Trophoblast cell (in vitro differentiated cells and primary cell): ENCODE results near the gene PARP6.

ENCODE experiments used
- DNase-seq, 2 donors: peaks; one replicate each; pipeline ENCODE4 v3.0.0-alpha.2; 2016
- H2AFZ ChIP-seq: 2 replicates; pipeline ENCODE4 v1.6.1; 2013; ENCODE audit warnings: low read length, moderate library complexity, mild to moderate bottlenecking; ENCODE audit not compliant: insufficient read depth, poor library complexity
- H2AK5ac ChIP-seq: 2 replicates; pipeline ENCODE4 v1.6.1; 2013; ENCODE audit warnings: mild to moderate bottlenecking, low read length
- H2BK120ac ChIP-seq: 2 replicates; pipeline ENCODE4 v1.6.1; 2013; ENCODE audit warnings: low read length, mild to moderate bottlenecking, moderate library complexity; ENCODE audit not compliant: insufficient read depth, poor library complexity
- H2BK12ac ChIP-seq: 2 replicates; pipeline ENCODE4 v1.6.1; 2013; ENCODE audit warnings: mild to moderate bottlenecking, low read length, moderate library complexity
- H2BK5ac ChIP-seq: 2 replicates; pipeline ENCODE4 v1.6.1; 2013; ENCODE audit warnings: low read length, low read depth, moderate library complexity, mild to moderate bottlenecking; ENCODE audit not compliant: poor library complexity
- H3K14ac ChIP-seq: 2 replicates; pipeline ENCODE4 v1.6.1; 2013; ENCODE audit warnings: mild to moderate bottlenecking, low read length
- H3K18ac ChIP-seq: 2 replicates; pipeline ENCODE4 v1.6.1; 2013; ENCODE audit warnings: mild to moderate bottlenecking, low read length
- H3K23ac ChIP-seq: 2 replicates; pipeline ENCODE4 v1.6.1; 2013; ENCODE audit warnings: low read length
- H3K27ac ChIP-seq: 2 replicates; pipeline ENCODE4 v1.5.1; 2013; ENCODE audit warnings: low read depth, mild to moderate bottlenecking, inconsistent platforms, low read length, moderate library complexity
- H3K27me3 ChIP-seq: 2 replicates; pipeline ENCODE4 v1.6.1; 2013; ENCODE audit warnings: inconsistent platforms, mild to moderate bottlenecking, low read length, moderate library complexity; ENCODE audit not compliant: insufficient read depth
- H3K36me3 ChIP-seq, 2 experiments: 1 replicate in 1 of 2; 2 replicates in 1 of 2; pipeline ENCODE4 v1.6.1; 2013; ENCODE audit warnings: low read length in 2 of 2, mild to moderate bottlenecking in 2 of 2, moderate library complexity in 1 of 2; ENCODE audit not compliant: insufficient read depth in 2 of 2, control insufficient read depth in 1 of 2
- H3K4ac ChIP-seq: 2 replicates; pipeline ENCODE4 v1.6.1; 2013; ENCODE audit warnings: low read depth, mild to moderate bottlenecking, low read length, moderate library complexity
- H3K4me1 ChIP-seq, 2 experiments: 1 replicate in 1 of 2; 2 replicates in 1 of 2; pipeline ENCODE4 v1.6.1; 2013; ENCODE audit warnings: low read length in 2 of 2, mild to moderate bottlenecking in 2 of 2, moderate library complexity in 1 of 2; ENCODE audit not compliant: insufficient read depth in 2 of 2, control insufficient read depth in 1 of 2
- H3K4me2 ChIP-seq: 2 replicates; pipeline ENCODE4 v1.6.1; 2013; ENCODE audit warnings: inconsistent platforms, mild to moderate bottlenecking, low read length, moderate library complexity
- H3K4me3 ChIP-seq: 2 replicates; pipeline ENCODE4 v1.5.1; 2013; ENCODE audit warnings: mild to moderate bottlenecking, low read depth, low read length, inconsistent platforms
- H3K79me1 ChIP-seq: one replicate; pipeline ENCODE4 v1.6.1; 2013; ENCODE audit warnings: low read length
- H3K79me2 ChIP-seq: 2 replicates; pipeline ENCODE4 v1.6.1; 2013; ENCODE audit warnings: low read length, mild to moderate bottlenecking; ENCODE audit not compliant: control insufficient read depth, insufficient read depth, poor library complexity
- H3K9ac ChIP-seq: 2 replicates; pipeline ENCODE4 v1.6.1; 2013; ENCODE audit warnings: mild to moderate bottlenecking, low read length
- H3K9me3 ChIP-seq: 2 replicates; pipeline ENCODE4 v1.6.1; 2013; ENCODE audit warnings: low read depth, mild to moderate bottlenecking, control low read depth, inconsistent platforms, low read length; ENCODE audit not compliant: insufficient read depth
- H4K12ac ChIP-seq: 2 replicates; pipeline ENCODE4 v1.6.1; 2013; ENCODE audit warnings: low read depth, mild to moderate bottlenecking, low read length, moderate library complexity
- H4K8ac ChIP-seq: 2 replicates; pipeline ENCODE4 v1.6.1; 2013; ENCODE audit warnings: low read depth, mild to moderate bottlenecking, low read length, moderate library complexity
- H4K91ac ChIP-seq: one replicate; pipeline ENCODE4 v1.6.1; 2013; ENCODE audit warnings: low read depth, mild to moderate bottlenecking, low read length, moderate library complexity
- WGBS: extraction: QIAGEN DNeasy Blood & Tissue Kit; methylation state at CpG from one replicate; pipeline ENCODE4 v1.1.7; 2013; ENCODE audit warnings: missing lambda C conversion rate; ENCODE audit not compliant: insufficient read length, insufficient coverage; ENCODE audit errors: extremely low coverage; 5-methylcytosine and 5-hydroxymethylcytosine counted together

Gene PARP6

DNA sequence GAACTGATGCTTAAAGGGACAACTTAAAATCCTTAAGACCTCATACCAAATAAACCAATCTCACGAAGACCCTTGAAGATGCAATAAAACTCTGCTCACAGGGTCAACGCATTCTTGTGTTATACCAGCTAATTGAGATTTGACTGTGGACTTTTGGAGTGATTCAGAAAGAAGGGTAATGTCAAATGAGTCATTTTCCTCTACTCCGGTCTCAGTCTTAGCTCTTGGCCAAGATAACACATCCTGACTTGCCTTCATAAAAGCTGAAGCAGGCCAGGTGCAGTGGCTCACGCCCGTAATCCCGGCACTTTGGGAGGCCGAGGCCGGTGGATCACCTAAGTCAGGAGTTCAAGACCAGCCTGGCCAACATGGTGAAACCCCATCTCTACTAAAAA, 45.2 kb downstream of the PARP6 start:
- WGBS: no CpG with 5 or more reads among the region's 8 CpGs
- Histone ChIP-seq H3K36me3 (peaks cover 12 to 20% of the 10 kb centered on the region in 2 experiments), H2BK120ac (no peak overlapping the region), H3K14ac (no peak overlapping the region), H3K4me3 (no peak overlapping the region), H3K4me1 (peaks cover 19 to 22% of the 10 kb centered on the region in 2 experiments), H2BK12ac (no peak overlapping the region), H3K9ac (no peak overlapping the region), H4K91ac (no peak overlapping the region), H3K23ac (no peak overlapping the region), H3K27ac (no peak overlapping the region), H3K79me1 (peaks cover 24% of the 10 kb centered on the region), H3K9me3 (no peaks in the 10 kb centered on the region), H2BK5ac (no peak overlapping the region), H4K12ac (no peak overlapping the region), H2AFZ (no peak overlapping the region), H3K27me3 (no peaks in the 10 kb centered on the region), H3K79me2 (peaks cover 39% of the 10 kb centered on the region), H3K18ac (no peak overlapping the region), H4K8ac (no peak overlapping the region), H3K4me2 (no peak overlapping the region), H3K4ac (no peak overlapping the region), H2AK5ac (no peak overlapping the region)
- peak; percentile 55 to 80 for DNase-seq

DNA sequence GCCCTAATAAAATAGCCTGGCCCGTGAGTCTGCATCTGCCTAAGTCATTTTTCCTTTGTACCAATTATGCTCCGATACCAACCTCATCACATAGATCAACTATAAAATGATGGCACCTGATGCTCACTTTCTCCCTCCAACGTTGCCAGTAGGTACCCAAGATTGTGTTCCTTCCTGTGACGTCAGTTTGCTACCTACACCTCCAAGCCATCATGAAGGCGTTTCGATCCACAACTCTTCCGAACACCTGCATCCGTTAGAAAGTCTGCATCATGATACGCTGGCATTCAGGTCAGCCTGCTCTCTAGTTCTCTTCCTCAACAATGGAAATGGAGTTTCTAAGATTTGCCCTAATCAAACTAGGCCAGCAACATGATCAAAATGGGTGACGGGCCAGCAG, 49.1 kb downstream of the PARP6 start:
- Histone ChIP-seq H2BK120ac (no peak overlapping the region), H3K9me3 (no peaks in the 10 kb centered on the region), H3K79me1 (no peaks in the 10 kb centered on the region), H3K27me3 (no peaks in the 10 kb centered on the region), H3K9ac (no peak overlapping the region), H4K12ac (no peak overlapping the region), H4K8ac (no peak overlapping the region), H3K4me3 (no peak overlapping the region), H3K4me2 (no peak overlapping the region), H4K91ac (no peak overlapping the region), H3K79me2 (peaks cover 20% of the 10 kb centered on the region), H3K36me3 (peaks cover 25 to 44% of the 10 kb centered on the region in 2 experiments), H3K14ac (no peak overlapping the region), H3K4ac (peak overlapping the region; percentile 50), H2BK12ac (no peak overlapping the region), H3K23ac (no peak overlapping the region), H2AK5ac (no peak overlapping the region), H2BK5ac (no peak overlapping the region), H2AFZ (no peak overlapping the region), H3K18ac (no peak overlapping the region), H3K27ac (no peak overlapping the region), H3K4me1 (peaks cover 10 to 11% of the 10 kb centered on the region in 2 experiments)
- no CpG with 5 or more reads among the region's 10 CpGs for WGBS
- DNase-seq: no peak

- Histone ChIP-seq H3K4ac (peak overlapping the region; percentile 87), H3K9ac (no peak overlapping the region), H4K12ac (no peak overlapping the region), H2BK120ac (no peak overlapping the region), H3K27me3 (no peaks in the 10 kb centered on the region), H3K4me2 (no peak overlapping the region), H4K91ac (no peak overlapping the region), H3K4me1 (peaks cover 9 to 10% of the 10 kb centered on the region in 2 experiments), H3K14ac (no peak overlapping the region), H3K9me3 (no peaks in the 10 kb centered on the region), H2AK5ac (no peak overlapping the region), H3K23ac (no peak overlapping the region), H3K79me1 (no peaks in the 10 kb centered on the region), H2BK12ac (no peak overlapping the region), H3K27ac (no peak overlapping the region), H3K79me2 (peaks cover 20% of the 10 kb centered on the region), H2AFZ (no peak overlapping the region), H2BK5ac (no peak overlapping the region), H3K18ac (no peak overlapping the region), H4K8ac (no peak overlapping the region), H3K4me3 (no peak overlapping the region), H3K36me3 (peaks cover 30 to 49% of the 10 kb centered on the region in 2 experiments)
- no CpG with 5 or more reads among the region's 4 CpGs for WGBS
- no peak for DNase-seq
Observed at GRCh38 chr15:72222393-72222792, 50.0 kb downstream of the PARP6 start.

DNA sequence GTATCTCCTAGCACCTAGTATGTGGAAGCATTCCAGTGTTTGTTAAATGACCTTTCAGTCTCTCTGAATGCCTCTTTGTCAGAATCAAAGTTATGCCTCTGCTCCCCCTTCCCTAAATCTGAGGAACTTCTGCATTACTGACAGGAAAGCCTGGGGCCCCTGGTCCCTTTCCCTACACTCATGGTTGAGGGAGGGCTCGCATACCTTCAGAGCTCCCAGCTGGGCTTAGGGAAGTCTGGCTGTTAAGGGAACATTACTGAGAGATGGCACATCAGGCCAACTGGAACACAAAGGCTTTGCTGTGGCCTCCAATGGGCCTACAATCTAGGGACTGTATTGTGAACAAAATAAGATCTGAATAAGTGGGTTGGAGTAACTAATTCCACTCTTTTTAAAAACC, 51.7 kb downstream of the PARP6 start:
- H3K4me2 ChIP-seq: no peak overlapping the region
- H3K36me3 ChIP-seq: peaks cover 41 to 64% of the 10 kb centered on the region in 2 experiments
- no peak overlapping the region for H2AK5ac ChIP-seq
- peak overlapping the region; percentile 76 for H3K4ac ChIP-seq
- H4K8ac ChIP-seq: no peak overlapping the region
- no peak overlapping the region for H3K14ac ChIP-seq
- H3K4me3 ChIP-seq: no peak overlapping the region
- H2BK120ac ChIP-seq: no peak overlapping the region
- H2BK5ac ChIP-seq: no peak overlapping the region
- DNase-seq: no peak
- H3K23ac ChIP-seq: no peak overlapping the region
- no peaks in the 10 kb centered on the region for H3K9me3 ChIP-seq
- no peak overlapping the region for H3K9ac ChIP-seq
- WGBS: no CpG with 5 or more reads among the region's 1 CpG
- H3K27ac ChIP-seq: no peak overlapping the region
- no peak overlapping the region for H2BK12ac ChIP-seq
- peaks cover 3 to 5% of the 10 kb centered on the region in 2 experiments for H3K4me1 ChIP-seq
- peaks cover 17% of the 10 kb centered on the region for H3K79me2 ChIP-seq
- no peak overlapping the region for H2AFZ ChIP-seq
- H3K79me1 ChIP-seq: no peaks in the 10 kb centered on the region
- H4K12ac ChIP-seq: no peak overlapping the region
- no peaks in the 10 kb centered on the region for H3K27me3 ChIP-seq
- no peak overlapping the region for H3K18ac ChIP-seq
- no peak overlapping the region for H4K91ac ChIP-seq
